Duodenal mucosa (tissue), 2 donors: ENCODE data around the gene PRM3.

Source experiments
- H3K27ac ChIP-seq: one replicate; pipeline ENCODE4 v1.7.0; 2013; ENCODE audit warnings: low read depth, low read length
- H3K27me3 ChIP-seq, 2 donors: one replicate each; pipeline ENCODE4 v1.7.0; 2013; ENCODE audit warnings: low read length in 2 of 2, control low read depth in 1 of 2; ENCODE audit not compliant: insufficient read depth in 2 of 2, control insufficient read depth in 1 of 2
- H3K36me3 ChIP-seq, 2 donors: one replicate each; pipeline ENCODE4 v1.7.0; 2013; ENCODE audit warnings: low read length in 2 of 2, control low read depth in 1 of 2; ENCODE audit not compliant: insufficient read depth in 2 of 2, control insufficient read depth in 1 of 2
- H3K4me1 ChIP-seq, 2 donors: one replicate each; pipeline ENCODE4 v1.7.0; 2013; ENCODE audit warnings: low read length in 2 of 2, control low read depth in 1 of 2; ENCODE audit not compliant: insufficient read depth in 2 of 2, control insufficient read depth in 1 of 2
- H3K4me3 ChIP-seq, 2 donors: one replicate each; pipeline ENCODE4 v1.7.0; 2013; ENCODE audit warnings: low read length in 2 of 2, low read depth in 1 of 2
- H3K9ac ChIP-seq, 2 donors: one replicate each; pipeline ENCODE4 v1.7.0; 2013; ENCODE audit warnings: low read length in 2 of 2, low read depth in 1 of 2
- H3K9me3 ChIP-seq, 2 donors: one replicate each; pipeline ENCODE4 v1.7.0; 2013; ENCODE audit warnings: low read length in 2 of 2, control low read depth in 1 of 2; ENCODE audit not compliant: control insufficient read depth in 1 of 2

The PRM3 gene

DNA sequence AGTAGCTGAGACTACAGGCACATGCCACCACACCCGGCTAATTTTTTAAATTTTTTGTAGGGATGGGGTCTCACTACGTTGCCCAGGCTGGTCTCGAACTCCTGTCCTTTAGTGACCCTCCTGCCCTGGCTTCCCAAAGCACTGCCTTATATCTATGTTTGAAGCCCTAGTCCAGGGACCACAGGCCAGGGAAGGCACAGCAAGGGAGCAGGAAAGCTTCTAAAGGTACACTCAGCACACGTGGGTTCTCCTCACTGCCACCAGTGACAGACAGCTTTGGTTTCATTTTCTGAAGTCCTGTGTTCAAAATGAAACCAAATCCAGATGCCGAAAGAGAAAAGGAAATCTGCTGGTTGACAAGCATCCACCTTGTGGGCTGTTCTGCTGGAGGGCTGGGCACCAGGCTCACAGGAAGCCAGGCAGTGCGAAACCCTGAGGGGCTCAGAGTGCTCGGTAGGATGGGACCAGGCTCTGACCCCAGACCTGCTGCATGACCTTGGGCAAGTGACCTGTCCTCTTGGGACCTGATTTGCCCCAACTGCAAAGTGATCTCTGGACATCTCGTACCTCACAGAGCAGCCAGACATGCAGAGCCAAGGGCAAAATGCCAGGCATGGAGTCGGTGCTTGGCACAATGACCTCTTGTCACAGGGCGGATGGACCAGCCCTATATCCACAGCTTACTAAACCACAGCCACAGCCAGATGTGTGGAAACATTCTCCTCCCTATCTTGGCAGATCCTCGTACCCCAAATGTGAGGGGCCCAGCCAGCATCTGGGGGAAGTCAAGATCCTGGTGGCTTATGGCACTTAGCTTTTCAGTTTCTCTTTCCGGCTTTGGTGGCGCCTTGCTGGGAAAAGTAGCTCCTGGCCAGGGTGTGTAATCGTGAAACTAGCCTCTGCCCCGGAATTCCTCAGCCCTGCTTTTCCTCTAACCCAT is 14.6 kb downstream of the PRM3 start:
- H3K4me3 ChIP-seq, result peak overlapping the region; percentile 65 to 70
- H3K9me3 ChIP-seq, result no peaks in the 10 kb centered on the region
- peak overlapping the region; percentile 52 to 65 for H3K9ac ChIP-seq
- no peaks in the 10 kb centered on the region for H3K27me3 ChIP-seq
- H3K4me1 ChIP-seq, result peaks cover 30 to 35% of the 10 kb centered on the region in 2 donors
- no peaks in the 10 kb centered on the region for H3K36me3 ChIP-seq
- H3K27ac ChIP-seq, result no peak overlapping the region

DNA sequence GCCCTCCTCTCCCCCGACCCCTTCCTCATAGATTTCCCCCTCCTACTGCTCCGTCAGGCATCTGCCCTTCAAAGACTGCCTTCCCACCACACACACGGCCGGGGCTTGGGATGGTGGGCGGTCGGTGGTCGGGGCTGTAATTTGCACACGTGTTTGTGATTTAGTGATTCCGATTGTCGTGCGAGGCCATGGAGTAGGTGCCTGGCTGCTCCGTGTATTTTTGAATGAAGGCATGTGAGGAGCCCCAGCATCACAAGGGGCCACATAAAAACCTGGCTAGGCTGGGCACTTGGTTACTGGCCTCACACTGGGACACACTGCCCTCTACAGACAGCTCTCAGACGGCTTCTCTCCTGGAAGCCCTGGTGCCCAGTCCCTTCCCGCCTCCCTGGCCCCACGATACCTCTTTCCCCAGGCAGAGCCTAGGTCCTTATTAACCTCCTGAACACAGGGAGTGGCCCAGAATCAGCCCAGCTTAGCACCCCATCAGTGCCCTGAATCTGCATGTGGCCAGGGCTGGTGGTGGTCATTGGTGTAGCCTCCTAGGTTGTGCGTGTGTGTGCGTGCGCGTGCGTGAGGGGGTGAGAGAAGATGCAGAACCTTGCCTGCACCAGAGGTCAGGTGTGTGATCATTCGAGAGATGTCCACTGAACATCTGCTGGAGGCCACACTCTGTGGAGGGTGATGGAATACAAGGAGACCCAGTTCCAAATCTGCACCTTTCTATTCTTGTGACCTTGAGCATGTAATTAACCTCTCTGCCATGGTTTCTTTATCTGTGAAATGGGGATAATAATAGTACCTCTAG is 16.1 kb downstream of the PRM3 start:
- H3K9ac ChIP-seq, result peak overlapping the region; percentile 76 to 84
- peak overlapping the region; percentile 80 to 85 for H3K4me3 ChIP-seq
- no peaks in the 10 kb centered on the region for H3K9me3 ChIP-seq
- H3K4me1 ChIP-seq, result peaks cover 27 to 30% of the 10 kb centered on the region in 2 donors
- no peaks in the 10 kb centered on the region for H3K36me3 ChIP-seq
- peak overlapping the region; percentile 96 for H3K27ac ChIP-seq
- no peaks in the 10 kb centered on the region for H3K27me3 ChIP-seq

DNA sequence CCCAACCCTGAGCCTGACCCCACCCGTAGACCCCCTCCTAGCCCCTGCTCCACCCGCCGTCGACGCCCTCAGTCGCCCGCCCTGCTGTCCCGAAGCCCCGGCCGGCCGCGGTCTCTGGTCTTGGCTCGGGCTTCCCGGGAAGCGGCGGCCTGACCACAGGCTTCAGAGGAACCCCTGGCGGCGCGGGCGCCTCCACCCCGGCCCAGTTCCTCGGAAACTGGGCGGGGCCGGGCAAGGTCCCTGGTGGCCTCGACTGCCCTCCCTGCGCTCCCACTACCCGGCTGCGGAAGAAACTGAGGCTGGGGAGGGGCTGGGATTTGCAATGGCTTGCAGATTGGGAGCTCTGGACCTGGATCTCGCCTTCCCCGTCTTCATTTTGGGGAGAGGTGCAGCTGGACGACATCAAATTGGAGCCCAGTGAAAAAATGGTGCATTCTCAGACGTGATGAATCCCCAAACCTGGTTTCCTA is 16.7 kb downstream of the PRM3 start:
- Histone ChIP-seq H3K4me1 (peaks cover 27 to 30% of the 10 kb centered on the region in 2 donors), H3K9ac (peak overlapping the region; percentile 76 to 84), H3K9me3 (no peaks in the 10 kb centered on the region)

DNA sequence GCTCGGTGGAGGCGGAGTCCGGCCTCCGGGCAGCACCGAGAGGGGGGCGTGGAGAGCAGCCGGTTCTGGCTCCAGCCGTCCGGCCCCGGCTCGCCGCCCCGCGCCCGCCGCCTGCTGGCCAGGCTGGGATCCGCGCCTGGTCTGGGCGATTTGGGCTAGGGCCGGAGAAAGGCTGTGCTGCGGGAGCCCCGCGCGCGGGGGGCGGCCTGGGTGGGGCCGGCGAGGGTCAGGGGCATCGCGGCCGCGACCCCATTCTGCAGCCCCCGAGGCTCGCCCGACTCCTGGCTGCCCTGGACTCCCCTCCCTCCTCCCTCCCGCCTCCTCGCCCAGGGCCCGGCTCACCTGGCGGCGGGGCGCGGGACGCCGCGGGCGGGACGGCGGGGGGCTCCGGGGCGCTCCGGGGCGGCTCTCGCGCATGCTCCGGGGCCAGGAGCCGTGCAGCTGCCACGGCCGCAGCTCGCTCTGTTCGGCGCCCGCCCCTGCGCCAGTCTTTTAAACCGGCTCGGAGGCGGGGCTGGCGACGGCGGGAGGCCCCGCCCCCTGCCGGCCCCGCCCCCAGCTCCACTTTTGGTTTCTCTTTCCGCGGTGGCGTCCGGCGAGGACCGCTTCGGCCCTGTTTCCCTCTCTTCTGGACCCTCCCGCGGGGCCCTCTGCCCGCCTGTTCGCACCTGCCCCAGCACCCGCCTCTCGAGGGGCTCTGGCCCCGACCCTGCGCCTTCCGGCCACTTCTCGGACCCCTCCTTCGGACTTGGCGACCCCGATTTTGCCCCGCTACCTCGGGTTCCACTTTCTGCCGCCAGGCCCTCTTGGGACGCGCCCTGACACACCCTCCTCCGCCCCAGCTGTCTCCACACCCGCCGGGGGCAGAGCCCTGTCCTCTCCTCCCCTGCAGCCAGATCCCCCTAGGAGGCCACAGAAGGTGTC is 17.4 kb downstream of the PRM3 start, which contains the start of gene SOCS1:
Gene SOCS1, minus strand, starts transcription at position 468 of the 924 bp plus-strand sequence. CDS start 726 bp downstream, outside the sequence.
- no peaks in the 10 kb centered on the region for H3K27me3 ChIP-seq
- peaks cover 27 to 30% of the 10 kb centered on the region in 2 donors for H3K4me1 ChIP-seq
- no peaks in the 10 kb centered on the region for H3K36me3 ChIP-seq
- peak within 1 kb of the TSS; percentile 96 for H3K27ac ChIP-seq
- peak within 1 kb of the TSS; percentile 76 to 84 for H3K9ac ChIP-seq
- H3K4me3 ChIP-seq, result peak within 1 kb of the TSS; percentile 80 to 85
- no peaks in the 10 kb centered on the region for H3K9me3 ChIP-seq

More for the DNA sequence above, 16.7 kb downstream of the PRM3 start:
- no peaks in the 10 kb centered on the region for H3K27me3 ChIP-seq
- peak overlapping the region; percentile 80 to 85 for H3K4me3 ChIP-seq
- H3K27ac ChIP-seq, result peak overlapping the region; percentile 96
- H3K36me3 ChIP-seq, result no peaks in the 10 kb centered on the region

DNA sequence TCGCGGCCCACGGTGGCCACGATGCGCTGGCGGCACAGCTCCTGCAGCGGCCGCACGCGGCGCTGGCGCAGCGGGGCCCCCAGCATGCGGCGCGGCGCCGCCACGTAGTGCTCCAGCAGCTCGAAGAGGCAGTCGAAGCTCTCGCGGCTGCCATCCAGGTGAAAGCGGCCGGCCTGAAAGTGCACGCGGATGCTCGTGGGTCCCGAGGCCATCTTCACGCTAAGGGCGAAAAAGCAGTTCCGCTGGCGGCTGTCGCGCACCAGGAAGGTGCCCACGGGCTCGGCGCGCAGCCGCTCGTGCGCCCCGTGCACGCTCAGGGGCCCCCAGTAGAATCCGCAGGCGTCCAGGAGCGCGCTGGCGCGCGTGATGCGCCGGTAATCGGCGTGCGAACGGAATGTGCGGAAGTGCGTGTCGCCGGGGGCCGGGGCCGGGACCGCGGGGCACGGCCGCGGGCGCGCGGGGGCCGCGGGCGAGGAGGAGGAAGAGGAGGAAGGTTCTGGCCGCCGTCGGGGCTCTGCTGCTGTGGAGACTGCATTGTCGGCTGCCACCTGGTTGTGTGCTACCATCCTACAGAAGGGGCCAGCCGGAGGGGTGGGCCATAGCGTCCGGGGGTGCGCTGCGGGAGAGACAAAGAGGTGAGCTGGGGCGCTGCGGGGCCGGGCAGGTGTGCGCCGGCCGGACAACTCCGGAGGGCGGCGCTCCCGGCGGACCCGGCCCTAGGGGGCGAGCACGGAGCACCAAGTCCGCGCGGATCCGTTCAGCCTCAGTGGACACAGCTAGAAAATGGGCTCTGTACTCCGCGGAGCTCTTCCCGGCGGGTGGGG is 18.3 kb downstream of the PRM3 start:
- H3K9ac ChIP-seq, result peak overlapping the region; percentile 25 to 58
- no peaks in the 10 kb centered on the region for H3K27me3 ChIP-seq
- peaks cover 27 to 30% of the 10 kb centered on the region in 2 donors for H3K4me1 ChIP-seq
- peak overlapping the region; percentile 75 to 80 for H3K4me3 ChIP-seq
- H3K9me3 ChIP-seq, result no peaks in the 10 kb centered on the region
- H3K36me3 ChIP-seq, result no peaks in the 10 kb centered on the region
- peak overlapping the region; percentile 82 for H3K27ac ChIP-seq

DNA sequence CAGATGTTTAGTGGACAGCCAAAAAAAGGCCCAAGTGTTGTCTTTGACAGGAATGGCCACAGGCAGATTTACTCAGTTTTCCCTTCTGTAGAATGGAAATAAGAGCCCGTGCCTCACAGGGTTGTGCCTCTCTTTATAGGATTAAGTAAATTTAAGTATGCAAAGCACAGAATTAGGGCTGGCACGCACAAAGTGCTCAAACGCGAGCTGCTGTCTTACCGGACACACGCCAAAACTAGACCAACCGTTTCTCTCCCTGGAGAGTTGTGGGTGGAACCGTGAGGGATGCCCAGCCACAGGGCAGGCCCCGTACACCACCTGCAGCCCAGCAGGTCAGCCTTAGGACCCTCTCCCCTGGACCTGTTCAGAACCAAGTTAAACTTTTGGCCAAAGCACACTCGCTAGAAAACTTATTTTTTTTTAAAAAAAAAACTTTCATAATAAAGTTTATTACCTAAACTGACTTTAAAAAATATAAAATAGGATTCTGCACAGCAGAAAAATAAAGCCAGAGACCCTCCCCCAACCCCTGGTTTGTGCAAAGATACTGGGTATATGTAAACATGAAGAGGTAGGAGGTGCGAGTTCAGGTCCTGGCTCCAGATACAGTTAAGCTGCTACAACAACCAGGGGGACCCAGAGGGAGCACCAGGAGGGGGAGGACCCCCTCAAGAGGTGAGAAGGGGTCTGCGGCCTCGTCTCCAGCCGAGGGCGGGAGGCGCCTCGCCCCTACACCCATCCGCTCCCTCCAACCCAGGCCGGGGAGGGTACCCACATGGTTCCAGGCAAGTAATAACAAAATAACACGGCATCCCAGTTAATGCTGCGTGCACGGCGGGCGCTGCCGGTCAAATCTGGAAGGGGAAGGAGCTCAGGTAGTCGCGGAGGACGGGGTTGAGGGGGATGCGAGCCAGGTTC is 19.2 kb downstream of the PRM3 start:
- peak overlapping the region; percentile 25 to 58 for H3K9ac ChIP-seq
- no peaks in the 10 kb centered on the region for H3K9me3 ChIP-seq
- H3K27ac ChIP-seq, result no peak overlapping the region
- no peaks in the 10 kb centered on the region for H3K27me3 ChIP-seq
- peaks cover 24 to 27% of the 10 kb centered on the region in 2 donors for H3K4me1 ChIP-seq
- no peaks in the 10 kb centered on the region for H3K36me3 ChIP-seq
- H3K4me3 ChIP-seq, result peak overlapping the region; percentile 75 to 80

DNA sequence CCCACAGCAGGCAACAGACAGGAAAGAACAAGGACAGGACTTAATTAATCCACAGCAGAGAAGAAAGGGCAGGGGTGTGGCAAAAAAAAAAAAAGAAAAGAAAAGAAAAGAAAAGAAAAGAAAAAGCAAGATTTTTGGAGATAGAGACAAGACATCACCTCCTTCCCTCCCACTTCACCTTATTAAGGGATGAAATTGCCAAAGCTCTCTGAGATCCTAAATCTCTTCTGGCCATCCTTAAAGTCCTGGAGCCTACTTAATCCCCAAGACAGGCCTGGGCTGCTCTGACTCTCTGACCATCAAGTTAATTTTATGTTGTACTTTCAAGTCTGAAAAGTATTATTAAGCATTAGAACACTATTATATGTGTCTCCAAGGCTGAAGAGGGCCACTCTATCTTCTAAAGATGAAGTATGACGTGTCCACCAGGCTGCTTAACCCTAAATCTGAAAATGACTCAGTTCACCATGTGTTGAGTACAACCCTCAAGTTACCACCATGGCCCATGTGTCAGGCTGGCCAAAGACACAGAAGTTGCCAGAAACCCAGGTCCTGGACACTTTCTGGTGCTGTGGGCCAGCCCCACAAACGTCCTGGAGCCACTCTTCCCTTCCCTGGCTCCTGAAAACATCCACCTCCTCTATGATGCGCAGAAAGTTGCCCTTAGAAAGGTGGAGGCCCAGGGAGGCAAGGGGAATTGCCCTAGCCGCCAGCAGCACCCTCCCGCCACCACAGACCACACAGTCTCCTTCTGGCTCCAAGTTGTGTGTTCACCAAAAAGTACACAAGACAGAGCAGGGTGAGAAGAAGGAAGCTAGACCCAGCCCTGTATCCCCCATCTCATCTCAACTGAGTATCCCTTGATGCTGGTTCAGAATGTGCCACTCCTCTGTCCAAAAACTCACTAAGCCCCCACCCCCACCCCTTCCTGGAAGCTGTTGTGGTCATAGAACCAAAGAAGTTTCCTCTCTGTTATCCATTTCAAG is 20.1 kb downstream of the PRM3 start:
- peak overlapping the region; percentile 46 to 50 for H3K4me3 ChIP-seq
- no peak overlapping the region for H3K9ac ChIP-seq
- H3K27ac ChIP-seq, result no peak overlapping the region

More for the DNA sequence above, 20.1 kb downstream of the PRM3 start:
- H3K36me3 ChIP-seq, result no peaks in the 10 kb centered on the region
- H3K9me3 ChIP-seq, result no peaks in the 10 kb centered on the region
- no peaks in the 10 kb centered on the region for H3K27me3 ChIP-seq
- H3K4me1 ChIP-seq, result peaks cover 15 to 18% of the 10 kb centered on the region in 2 donors
